Gastroesophageal sphincter (tissue), 3 donors: ENCODE data around the gene METTL25B.

ENCODE experiments used
- CTCF ChIP-seq, 4 experiments: fragments of 200-600 bp in 2 of 4; fragments of 450-650 bp in 2 of 4; sonication (generic) in 1 of 4; IDR thresholded peaks; one replicate each; pipeline ENCODE4 v1.5.1; 2017 to 2019; ENCODE audit warnings: antibody characterized with exemption in 4 of 4, mild to moderate bottlenecking in 2 of 4, moderate library complexity in 2 of 4
- EP300 ChIP-seq: sonication (generic); formaldehyde crosslinking; IDR thresholded peaks from one replicate; pipeline ENCODE4 v1.6.1; 2017; ENCODE audit warnings: antibody characterized with exemption, mild to moderate bottlenecking
- POLR2A ChIP-seq, 2 donors: fragments of 450-650 bp; IDR thresholded peaks; one replicate each; pipeline ENCODE4 v1.6.1; 2017; ENCODE audit warnings: antibody characterized with exemption in 2 of 2, mild to moderate bottlenecking in 2 of 2, moderate library complexity in 1 of 2

- no peak for TF ChIP-seq CTCF (IDR thresholded peaks at IDR 0.05)
- TF ChIP-seq EP300 = no peak
- TF ChIP-seq POLR2A (IDR thresholded peaks at IDR 0.05) = no peak
Observed at GRCh38 chr1:156696755-156697154, 31.5 kb upstream of the METTL25B start.
